ENCODE results near the gene KIAA0586. TPM values are rescaled to one million over a fixed set of nuclear protein-coding genes. Genes with fewer than 3 reads are reported as not detected.

Gene KIAA0586
- total RNA-seq, 1 experiment from 2014 or later = 23.5 TPM

DNA sequence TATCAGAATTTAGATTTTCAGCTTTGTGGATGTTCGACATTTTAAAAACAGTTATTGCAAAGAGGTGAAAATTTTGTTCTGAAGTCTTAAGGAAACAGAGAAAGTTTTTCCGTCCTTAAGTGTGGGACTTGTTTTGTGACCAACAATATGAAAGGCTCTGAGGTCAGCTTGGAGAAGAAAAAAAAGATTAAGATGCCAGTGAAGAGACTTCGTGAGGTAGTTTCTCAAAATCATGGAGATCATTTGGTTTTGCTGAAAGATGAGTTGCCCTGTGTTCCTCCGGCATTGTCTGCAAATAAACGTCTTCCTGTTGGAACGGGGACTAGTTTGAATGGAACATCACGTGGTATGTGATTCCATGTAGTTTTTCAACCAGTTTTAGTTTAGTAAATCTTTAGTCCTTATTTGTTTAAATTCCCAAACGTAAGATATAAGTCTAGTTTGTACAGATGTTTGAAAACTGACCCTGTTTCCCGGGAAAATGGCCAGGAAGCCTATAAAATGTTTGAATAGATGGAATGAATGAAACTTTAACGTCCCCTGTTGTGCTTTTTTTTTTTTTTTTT lies 682 bp downstream of the KIAA0586 start:
- Mint-ChIP-seq H3K27ac (peak overlapping the region; percentile 95), H3K4me3 (peak overlapping the region; percentile 93), H3K9me3 (no peaks in the 10 kb centered on the region), H3K36me3 (peaks cover 13% of the 10 kb centered on the region), H3K27me3 (ENCODE audit: low read depth) (no peaks in the 10 kb centered on the region), H3K4me1 (peaks cover 16% of the 10 kb centered on the region)
- ATAC-seq = peak; percentile 7; the same call in 1 of the 2 replicates
- ChIA-PET CTCF (interaction anchor here (1.1 kb wide), 1 partner anchor 34 kb away, joined by 4 read pairs; no protein-coding TSS in a partner anchor), POLR2A (interaction anchor here (2.6 kb wide), 1 partner anchor 130 kb away, joined by 14 read pairs; the partner anchor contains the start of gene ARID4A)
- no peak for TF ChIP-seq EMX1 (CRISPR knock-in tag; IDR thresholded peaks at IDR 0.05)
- TF ChIP-seq, protein P1, sequence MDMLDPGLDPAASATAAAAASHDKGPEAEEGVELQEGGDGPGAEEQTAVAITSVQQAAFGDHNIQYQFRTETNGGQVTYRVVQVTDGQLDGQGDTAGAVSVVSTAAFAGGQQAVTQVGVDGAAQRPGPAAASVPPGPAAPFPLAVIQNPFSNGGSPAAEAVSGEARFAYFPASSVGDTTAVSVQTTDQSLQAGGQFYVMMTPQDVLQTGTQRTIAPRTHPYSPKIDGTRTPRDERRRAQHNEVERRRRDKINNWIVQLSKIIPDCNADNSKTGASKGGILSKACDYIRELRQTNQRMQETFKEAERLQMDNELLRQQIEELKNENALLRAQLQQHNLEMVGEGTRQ (CRISPR knock-in tag; IDR thresholded peaks at IDR 0.05) = peak; percentile 73; the same call in 1 of the 2 replicates
- TF ChIP-seq, protein P2, sequence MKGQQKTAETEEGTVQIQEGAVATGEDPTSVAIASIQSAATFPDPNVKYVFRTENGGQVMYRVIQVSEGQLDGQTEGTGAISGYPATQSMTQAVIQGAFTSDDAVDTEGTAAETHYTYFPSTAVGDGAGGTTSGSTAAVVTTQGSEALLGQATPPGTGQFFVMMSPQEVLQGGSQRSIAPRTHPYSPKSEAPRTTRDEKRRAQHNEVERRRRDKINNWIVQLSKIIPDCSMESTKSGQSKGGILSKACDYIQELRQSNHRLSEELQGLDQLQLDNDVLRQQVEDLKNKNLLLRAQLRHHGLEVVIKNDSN (CRISPR knock-in tag; IDR thresholded peaks at IDR 0.05) = peak; percentile 67; the same call in 1 of the 2 replicates
- no peak for DNase-seq (ENCODE audit: low spot score)

DNA sequence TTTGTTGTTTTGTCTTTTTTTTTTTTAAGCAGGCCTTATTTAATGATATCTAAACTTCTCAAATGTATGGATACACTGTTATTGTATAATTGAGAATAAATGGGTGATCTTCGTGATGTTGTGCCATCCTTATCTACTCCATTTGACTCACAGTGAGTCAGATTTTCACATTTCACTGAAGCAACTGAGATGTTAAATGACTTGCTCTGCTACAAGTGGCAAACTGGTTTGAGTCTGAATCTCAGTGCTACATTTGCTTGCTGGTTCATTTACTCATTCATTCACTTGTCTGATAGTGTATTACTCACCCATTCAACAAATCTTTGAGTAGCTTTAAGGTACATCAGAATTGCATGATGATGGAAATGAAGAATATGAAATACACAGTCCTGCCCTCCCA lies 2.6 kb downstream of the KIAA0586 start:
- Mint-ChIP-seq H3K4me3 (no peak overlapping the region), H3K27ac (no peak overlapping the region), H3K4me1 (peaks cover 16% of the 10 kb centered on the region), H3K9me3 (no peaks in the 10 kb centered on the region), H3K36me3 (peaks cover 11% of the 10 kb centered on the region), H3K27me3 (ENCODE audit: low read depth) (no peaks in the 10 kb centered on the region)
- no peak for DNase-seq (ENCODE audit: low spot score)
- CTCF ChIA-PET = no interaction called here
- TF ChIP-seq IRF2 (CRISPR knock-in tag; IDR thresholded peaks at IDR 0.05; ENCODE audit: borderline replicate concordance, low read depth) (no peak), ZNF317 (CRISPR knock-in tag; IDR thresholded peaks at IDR 0.05; ENCODE audit: borderline replicate concordance, low read depth) (no peak), TP53 (CRISPR knock-in tag; IDR thresholded peaks at IDR 0.05) (no peak), CBFB (CRISPR knock-in tag; IDR thresholded peaks at IDR 0.05; ENCODE audit: low read depth) (no peak), NR1H2 (CRISPR knock-in tag; IDR thresholded peaks at IDR 0.05) (no peak), ZNF219 (CRISPR knock-in tag; IDR thresholded peaks at IDR 0.05; ENCODE audit: borderline replicate concordance) (no peak), GABPB1 (CRISPR knock-in tag; IDR thresholded peaks at IDR 0.05) (no peak), KAT7 (CRISPR knock-in tag; IDR thresholded peaks at IDR 0.05; ENCODE audit: borderline replicate concordance) (no peak), NFATC4 (CRISPR knock-in tag; IDR thresholded peaks at IDR 0.05) (no peak)
- TF ChIP-seq, protein P3, sequence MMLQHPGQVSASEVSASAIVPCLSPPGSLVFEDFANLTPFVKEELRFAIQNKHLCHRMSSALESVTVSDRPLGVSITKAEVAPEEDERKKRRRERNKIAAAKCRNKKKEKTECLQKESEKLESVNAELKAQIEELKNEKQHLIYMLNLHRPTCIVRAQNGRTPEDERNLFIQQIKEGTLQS (CRISPR knock-in tag; conservative IDR thresholded peaks at IDR 0.05) = no peak
- TF ChIP-seq, protein P4, sequence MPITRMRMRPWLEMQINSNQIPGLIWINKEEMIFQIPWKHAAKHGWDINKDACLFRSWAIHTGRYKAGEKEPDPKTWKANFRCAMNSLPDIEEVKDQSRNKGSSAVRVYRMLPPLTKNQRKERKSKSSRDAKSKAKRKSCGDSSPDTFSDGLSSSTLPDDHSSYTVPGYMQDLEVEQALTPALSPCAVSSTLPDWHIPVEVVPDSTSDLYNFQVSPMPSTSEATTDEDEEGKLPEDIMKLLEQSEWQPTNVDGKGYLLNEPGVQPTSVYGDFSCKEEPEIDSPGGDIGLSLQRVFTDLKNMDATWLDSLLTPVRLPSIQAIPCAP (CRISPR knock-in tag; IDR thresholded peaks at IDR 0.05) = no peak
- TF ChIP-seq, protein P5, sequence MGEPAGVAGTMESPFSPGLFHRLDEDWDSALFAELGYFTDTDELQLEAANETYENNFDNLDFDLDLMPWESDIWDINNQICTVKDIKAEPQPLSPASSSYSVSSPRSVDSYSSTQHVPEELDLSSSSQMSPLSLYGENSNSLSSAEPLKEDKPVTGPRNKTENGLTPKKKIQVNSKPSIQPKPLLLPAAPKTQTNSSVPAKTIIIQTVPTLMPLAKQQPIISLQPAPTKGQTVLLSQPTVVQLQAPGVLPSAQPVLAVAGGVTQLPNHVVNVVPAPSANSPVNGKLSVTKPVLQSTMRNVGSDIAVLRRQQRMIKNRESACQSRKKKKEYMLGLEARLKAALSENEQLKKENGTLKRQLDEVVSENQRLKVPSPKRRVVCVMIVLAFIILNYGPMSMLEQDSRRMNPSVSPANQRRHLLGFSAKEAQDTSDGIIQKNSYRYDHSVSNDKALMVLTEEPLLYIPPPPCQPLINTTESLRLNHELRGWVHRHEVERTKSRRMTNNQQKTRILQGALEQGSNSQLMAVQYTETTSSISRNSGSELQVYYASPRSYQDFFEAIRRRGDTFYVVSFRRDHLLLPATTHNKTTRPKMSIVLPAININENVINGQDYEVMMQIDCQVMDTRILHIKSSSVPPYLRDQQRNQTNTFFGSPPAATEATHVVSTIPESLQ (CRISPR knock-in tag; IDR thresholded peaks at IDR 0.05) = no peak
- TF ChIP-seq, protein P2 (CRISPR knock-in tag; IDR thresholded peaks at IDR 0.05) = no peak
- TF ChIP-seq, protein P6, sequence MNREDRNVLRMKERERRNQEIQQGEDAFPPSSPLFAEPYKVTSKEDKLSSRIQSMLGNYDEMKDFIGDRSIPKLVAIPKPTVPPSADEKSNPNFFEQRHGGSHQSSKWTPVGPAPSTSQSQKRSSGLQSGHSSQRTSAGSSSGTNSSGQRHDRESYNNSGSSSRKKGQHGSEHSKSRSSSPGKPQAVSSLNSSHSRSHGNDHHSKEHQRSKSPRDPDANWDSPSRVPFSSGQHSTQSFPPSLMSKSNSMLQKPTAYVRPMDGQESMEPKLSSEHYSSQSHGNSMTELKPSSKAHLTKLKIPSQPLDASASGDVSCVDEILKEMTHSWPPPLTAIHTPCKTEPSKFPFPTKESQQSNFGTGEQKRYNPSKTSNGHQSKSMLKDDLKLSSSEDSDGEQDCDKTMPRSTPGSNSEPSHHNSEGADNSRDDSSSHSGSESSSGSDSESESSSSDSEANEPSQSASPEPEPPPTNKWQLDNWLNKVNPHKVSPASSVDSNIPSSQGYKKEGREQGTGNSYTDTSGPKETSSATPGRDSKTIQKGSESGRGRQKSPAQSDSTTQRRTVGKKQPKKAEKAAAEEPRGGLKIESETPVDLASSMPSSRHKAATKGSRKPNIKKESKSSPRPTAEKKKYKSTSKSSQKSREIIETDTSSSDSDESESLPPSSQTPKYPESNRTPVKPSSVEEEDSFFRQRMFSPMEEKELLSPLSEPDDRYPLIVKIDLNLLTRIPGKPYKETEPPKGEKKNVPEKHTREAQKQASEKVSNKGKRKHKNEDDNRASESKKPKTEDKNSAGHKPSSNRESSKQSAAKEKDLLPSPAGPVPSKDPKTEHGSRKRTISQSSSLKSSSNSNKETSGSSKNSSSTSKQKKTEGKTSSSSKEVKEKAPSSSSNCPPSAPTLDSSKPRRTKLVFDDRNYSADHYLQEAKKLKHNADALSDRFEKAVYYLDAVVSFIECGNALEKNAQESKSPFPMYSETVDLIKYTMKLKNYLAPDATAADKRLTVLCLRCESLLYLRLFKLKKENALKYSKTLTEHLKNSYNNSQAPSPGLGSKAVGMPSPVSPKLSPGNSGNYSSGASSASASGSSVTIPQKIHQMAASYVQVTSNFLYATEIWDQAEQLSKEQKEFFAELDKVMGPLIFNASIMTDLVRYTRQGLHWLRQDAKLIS (CRISPR knock-in tag; IDR thresholded peaks at IDR 0.05; ENCODE audit: borderline replicate concordance) = no peak
- no peak for ATAC-seq
- POLR2A ChIA-PET = no interaction called here
